Measurements from ENCODE around the gene VPS35L. TPM values are rescaled to one million over a fixed set of nuclear protein-coding genes. Genes with fewer than 3 reads are reported as not detected.

VPS35L gene
- total RNA-seq, 2 donors from 2014 or later = 27.0 to 28.3 TPM

GRCh38 chr16:19707569-19708295 lies 152.2 kb downstream of the VPS35L start:
- no peaks in the 10 kb centered on the region for H3K27me3 ChIP-seq
- DNase-seq (ENCODE audit: low spot score) = no peak
- no peak for TF ChIP-seq CTCF (IDR thresholded peaks at IDR 0.05)
- peaks cover 40% of the 10 kb centered on the region for H3K36me3 ChIP-seq
- no peak overlapping the region for H3K4me3 ChIP-seq
- peaks cover 2 to 23% of the 10 kb centered on the region in 2 donors for H3K4me1 ChIP-seq
- H3K27ac ChIP-seq = peak overlapping the region in 1 of 2 donors; percentile 58
- no peaks in the 10 kb centered on the region for H3K9me3 ChIP-seq

GRCh38 chr16:19708296-19709205 lies 153.0 kb downstream of the VPS35L start:
- Histone ChIP-seq H3K4me3 (no peak overlapping the region), H3K36me3 (peaks cover 37% of the 10 kb centered on the region), H3K4me1 (peaks cover 2 to 23% of the 10 kb centered on the region in 2 donors), H3K9me3 (no peaks in the 10 kb centered on the region), H3K27ac (peak overlapping the region in 1 of 2 donors; percentile 58), H3K27me3 (no peaks in the 10 kb centered on the region)
- DNase-seq (ENCODE audit: low spot score) = no peak
- TF ChIP-seq CTCF (IDR thresholded peaks at IDR 0.05) = no peak

GRCh38 chr16:19709381-19710136 lies 154.1 kb downstream of the VPS35L start:
- H3K36me3 ChIP-seq = peaks cover 35% of the 10 kb centered on the region

GRCh38 chr16:19710191-19710908 lies 154.8 kb downstream of the VPS35L start:
- H3K4me3 ChIP-seq = no peak overlapping the region

More at GRCh38 chr16:19709381-19710136, 154.1 kb downstream of the VPS35L start:
- H3K9me3 ChIP-seq = no peaks in the 10 kb centered on the region
- TF ChIP-seq CTCF (IDR thresholded peaks at IDR 0.05) = no peak
- H3K4me1 ChIP-seq = peaks cover under 1 to 23% of the 10 kb centered on the region in 2 donors
- no peaks in the 10 kb centered on the region for H3K27me3 ChIP-seq
- H3K27ac ChIP-seq = peak overlapping the region; percentile 56 to 58
- H3K4me3 ChIP-seq = no peak overlapping the region
- DNase-seq (ENCODE audit: low spot score) = no peak

More at GRCh38 chr16:19710191-19710908, 154.8 kb downstream of the VPS35L start:
- Histone ChIP-seq H3K4me1 (peaks cover 0 to 17% of the 10 kb centered on the region in 2 donors), H3K36me3 (peaks cover 30% of the 10 kb centered on the region), H3K9me3 (no peaks in the 10 kb centered on the region), H3K27me3 (no peaks in the 10 kb centered on the region), H3K27ac (peak overlapping the region; percentile 56 to 58)
- no peak for TF ChIP-seq CTCF (IDR thresholded peaks at IDR 0.05)
- no peak for DNase-seq (ENCODE audit: low spot score)

Measured in right atrium auricular region (tissue), 2 donors.